Mesangial cell (primary cell): Measurements from ENCODE around the gene SDHC. TPM values are rescaled to one million over a fixed set of nuclear protein-coding genes. Genes with fewer than 3 reads are reported as not detected.

Source experiments
- total RNA-seq: library from RNA; depleted of rRNA; stranded (reverse); fragments of >200 nt; gene quantifications from 2 replicates; pipeline ENCODE4 v1.2.3, GENCODE V29; 2015

SDHC gene, protein sequence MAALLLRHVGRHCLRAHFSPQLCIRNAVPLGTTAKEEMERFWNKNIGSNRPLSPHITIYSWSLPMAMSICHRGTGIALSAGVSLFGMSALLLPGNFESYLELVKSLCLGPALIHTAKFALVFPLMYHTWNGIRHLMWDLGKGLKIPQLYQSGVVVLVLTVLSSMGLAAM
- 37.8 and 73.1 TPM in 2 replicates for total RNA-seq

GRCh38 chr1:161314201-161314981 lies at the start of gene SDHC:
Gene SDHC, plus strand, starts transcription at chr1:161314381. Its CDS starts 25 bp downstream, at chr1:161314406.

DNA sequence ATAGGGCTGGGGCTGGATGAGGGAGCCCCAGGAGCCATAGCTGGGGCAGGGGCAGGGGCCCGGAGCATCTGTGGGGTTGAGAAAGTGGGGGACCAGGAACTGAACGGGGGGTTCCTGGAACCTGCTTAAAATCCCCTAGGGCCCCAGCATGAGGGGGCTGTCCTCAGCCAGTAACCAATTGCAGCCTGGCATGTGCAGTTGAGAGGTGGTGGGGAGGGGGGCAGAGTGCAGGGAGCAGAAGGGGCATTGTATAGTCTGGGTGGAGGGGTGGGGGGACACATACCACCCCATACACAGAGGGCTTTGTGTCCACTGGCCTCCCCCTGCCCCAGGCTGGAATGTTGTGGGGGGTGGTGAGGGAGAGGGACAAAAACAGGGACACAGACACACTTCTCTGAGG lies 4.3 kb upstream of the SDHC start, which contains the start of gene MPZ:
TSS of gene MPZ (minus strand) at position 101 of the 400 bp plus-strand sequence. CDS start at position 38, 63 bp downstream.

GRCh38 chr1:161367684-161368400 lies 53.7 kb downstream of the SDHC start, which contains the start of gene CFAP126:
Gene CFAP126, minus strand, starts transcription at chr1:161367876. Its CDS starts 8 bp downstream, at chr1:161367868.

Other genes with a start within 250 kb of the SDHC start
- gene ARHGAP30, start 244.5 kb upstream of the SDHC start, total RNA-seq = not detected in 2 replicates
- gene NECTIN4, start 224.8 kb upstream of the SDHC start, total RNA-seq = under 0.01 and 0.16 TPM in 2 replicates
- gene KLHDC9, start 216.0 kb upstream of the SDHC start, total RNA-seq = 3.7 and 8.4 TPM in 2 replicates
- 25.9 and 58.7 TPM in 2 replicates for gene PFDN2, start 196.3 kb upstream of the SDHC start, total RNA-seq
- 30.5 and 31.9 TPM in 2 replicates for gene NIT1, start 196.3 kb upstream of the SDHC start, total RNA-seq
- gene DEDD, start 181.7 kb upstream of the SDHC start, total RNA-seq = 32.1 and 41.1 TPM in 2 replicates
- 65.0 and 66.7 TPM in 2 replicates for gene UFC1, start 160.4 kb upstream of the SDHC start, total RNA-seq
- 14.2 and 19.6 TPM in 2 replicates for gene USP21, start 154.9 kb upstream of the SDHC start, total RNA-seq
- gene PPOX, start 148.0 kb upstream of the SDHC start, total RNA-seq = 16.8 and 21.4 TPM in 2 replicates
- gene B4GALT3, start 136.9 kb upstream of the SDHC start, total RNA-seq = 40.9 and 46.8 TPM in 2 replicates
- gene ADAMTS4, start 115.3 kb upstream of the SDHC start, total RNA-seq = 0.25 and 0.49 TPM in 2 replicates
- 98.3 and 117 TPM in 2 replicates for gene NDUFS2, start 112.0 kb upstream of the SDHC start, total RNA-seq
- 1.3 TPM in 1 of 2 replicates, not detected in the other for gene FCER1G, start 99.1 kb upstream of the SDHC start, total RNA-seq
- gene APOA2, start 90.8 kb upstream of the SDHC start, total RNA-seq = not detected in 2 replicates
- gene TOMM40L, start 88.3 kb upstream of the SDHC start, total RNA-seq = 9.3 and 10.0 TPM in 2 replicates
- gene NR1I3, start 76.2 kb upstream of the SDHC start, total RNA-seq = not detected in 2 replicates
- not detected in 2 replicates for gene PCP4L1, start 55.6 kb upstream of the SDHC start, total RNA-seq
- gene MPZ, start 4.4 kb upstream of the SDHC start, total RNA-seq = 0.38 and 0.49 TPM in 2 replicates
- gene CFAP126, start 53.5 kb downstream of the SDHC start, total RNA-seq = not detected in 2 replicates
- 0.76 TPM in 1 of 2 replicates, not detected in the other for gene FCGR2A, start 191.1 kb downstream of the SDHC start, total RNA-seq
- 0.13 and 0.33 TPM in 2 replicates for gene HSPA6, start 210.2 kb downstream of the SDHC start, total RNA-seq
- gene FCGR3A, start 235.4 kb downstream of the SDHC start, total RNA-seq = not detected in 2 replicates